ENCODE results near the gene CCR5AS.
"Not testable (repeated sequence)": the region's sequence is repeated elsewhere in the genome, so short reads cannot be mapped to it uniquely, and the experiment has no call there.

The CCR5AS gene

GRCh38 chr3:46359733-46360493 is 47.0 kb downstream of the CCR5AS start:
- DNase-seq (ENCODE audit: extremely low read depth, low read depth, low spot score): no peak

GRCh38 chr3:46358466-46358865 is 48.4 kb downstream of the CCR5AS start:
- no peak for DNase-seq (ENCODE audit: extremely low read depth, low read depth, low spot score)

- DNase-seq (ENCODE audit: extremely low read depth, low read depth, low spot score): no peak
Observed at GRCh38 chr3:46356909-46357308, 50.0 kb downstream of the CCR5AS start.

- DNase-seq (ENCODE audit: extremely low read depth, low read depth, low spot score): no peak
Observed at GRCh38 chr3:46356276-46356675, 50.6 kb downstream of the CCR5AS start.

GRCh38 chr3:46354984-46355383 is 51.9 kb downstream of the CCR5AS start:
- no peak for DNase-seq (ENCODE audit: extremely low read depth, low read depth, low spot score)

- no peak for DNase-seq (ENCODE audit: extremely low read depth, low read depth, low spot score)
Observed at GRCh38 chr3:46354478-46354877, 52.4 kb downstream of the CCR5AS start.

- no peak for DNase-seq (ENCODE audit: extremely low read depth, low read depth, low spot score)
Observed at GRCh38 chr3:46353647-46354410, 53.0 kb downstream of the CCR5AS start, which contains the start of gene CCR2. CCR2 (plus strand) TSS chr3:46354111; CDS start chr3:46357528, 3,417 bp downstream.

GRCh38 chr3:46353090-46353489 is 53.8 kb downstream of the CCR5AS start:
- no peak for DNase-seq (ENCODE audit: extremely low read depth, low read depth, low spot score)

- DNase-seq (ENCODE audit: extremely low read depth, low read depth, low spot score): no peak
Observed at GRCh38 chr3:46351646-46352045, 55.2 kb downstream of the CCR5AS start.

- DNase-seq (ENCODE audit: extremely low read depth, low read depth, low spot score): no peak
Observed at GRCh38 chr3:46350262-46350565, 56.7 kb downstream of the CCR5AS start.

- DNase-seq (ENCODE audit: extremely low read depth, low read depth, low spot score): no peak
Observed at GRCh38 chr3:46349484-46350261, 57.2 kb downstream of the CCR5AS start.

- no peak for DNase-seq (ENCODE audit: extremely low read depth, low read depth, low spot score)
Observed at GRCh38 chr3:46348823-46349482, 57.9 kb downstream of the CCR5AS start.

- no peak for DNase-seq (ENCODE audit: extremely low read depth, low read depth, low spot score)
Observed at GRCh38 chr3:46344476-46344875, 62.4 kb downstream of the CCR5AS start.

- no peak for DNase-seq (ENCODE audit: extremely low read depth, low read depth, low spot score)
Observed at GRCh38 chr3:46338840-46339239, 68.0 kb downstream of the CCR5AS start.

- no peak for DNase-seq (ENCODE audit: extremely low read depth, low read depth, low spot score)
Observed at GRCh38 chr3:46337911-46338310, 69.0 kb downstream of the CCR5AS start.

- DNase-seq (ENCODE audit: extremely low read depth, low read depth, low spot score): no peak
Observed at GRCh38 chr3:46335541-46335940, 71.3 kb downstream of the CCR5AS start.

- no peak for DNase-seq (ENCODE audit: extremely low read depth, low read depth, low spot score)
Observed at GRCh38 chr3:46334741-46335478, 72.0 kb downstream of the CCR5AS start.

GRCh38 chr3:46330676-46331075 is 76.2 kb downstream of the CCR5AS start:
- DNase-seq (ENCODE audit: extremely low read depth, low read depth, low spot score): not testable (repeated sequence)

GRCh38 chr3:46325645-46326300 is 81.1 kb downstream of the CCR5AS start:
- DNase-seq (ENCODE audit: extremely low read depth, low read depth, low spot score): no peak

GRCh38 chr3:46324036-46324435 is 82.8 kb downstream of the CCR5AS start:
- DNase-seq (ENCODE audit: extremely low read depth, low read depth, low spot score): no peak

Data from glomerular endothelial cell (primary cell).